GM23248 (cell line): ENCODE results near the gene G0S2. TPM values are rescaled to one million over a fixed set of nuclear protein-coding genes. Genes with fewer than 3 reads are reported as not detected.
"Not testable (repeated sequence)": the region's sequence is repeated elsewhere in the genome, so short reads cannot be mapped to it uniquely, and the experiment has no call there.

Experiments used
- DNase-seq: peaks from one replicate; pipeline ENCODE4 v3.0.0-alpha.2; 2015
- H2AFZ ChIP-seq: fragments of 200-600 bp; sonication (generic); 2 replicates; pipeline ENCODE4 v1.6.1; 2016; ENCODE audit warnings: antibody characterized with exemption
- H3F3A ChIP-seq: fragments of 200-600 bp; sonication (generic); 2 replicates; pipeline ENCODE4 v1.6.1; 2016; ENCODE audit warnings: mild to moderate bottlenecking, antibody characterized with exemption, mixed run types; ENCODE audit not compliant: insufficient read depth
- H3K27ac ChIP-seq: fragments of 200-600 bp; sonication (generic); 2 replicates; pipeline ENCODE4 v1.5.1; 2016; ENCODE audit warnings: mild to moderate bottlenecking
- H3K27me3 ChIP-seq: fragments of 200-600 bp; sonication (generic); replicated peaks from 2 replicates; pipeline ENCODE4 v1.6.1; 2016; ENCODE audit warnings: mild to moderate bottlenecking; ENCODE audit not compliant: insufficient read depth
- H3K36me3 ChIP-seq: fragments of 200-600 bp; sonication (generic); 2 replicates; pipeline ENCODE4 v1.6.1; 2016; ENCODE audit warnings: low read depth, mild to moderate bottlenecking
- H3K4me1 ChIP-seq: fragments of 200-600 bp; sonication (generic); 2 replicates; pipeline ENCODE4 v1.6.1; 2016; ENCODE audit warnings: mild to moderate bottlenecking; ENCODE audit not compliant: insufficient read depth
- H3K4me2 ChIP-seq: fragments of 200-600 bp; sonication (generic); one replicate; pipeline ENCODE4 v1.6.1; 2016; ENCODE audit warnings: mild to moderate bottlenecking; ENCODE audit not compliant: unreplicated experiment
- H3K4me3 ChIP-seq: fragments of 200-600 bp; sonication (generic); 2 replicates; pipeline ENCODE4 v1.5.1; 2016; ENCODE audit warnings: mild to moderate bottlenecking
- H3K79me2 ChIP-seq: fragments of 200-600 bp; sonication (generic); 2 replicates; pipeline ENCODE4 v1.6.1; 2016; ENCODE audit warnings: mild to moderate bottlenecking; ENCODE audit not compliant: insufficient read depth
- H3K9ac ChIP-seq: fragments of 200-600 bp; sonication (generic); 2 replicates; pipeline ENCODE4 v1.6.1; 2016; ENCODE audit warnings: mild to moderate bottlenecking
- H3K9me2 ChIP-seq: fragments of 200-600 bp; sonication (generic); 2 replicates; pipeline ENCODE4 v1.6.1; 2016; ENCODE audit warnings: mixed run types, mild to moderate bottlenecking, moderate library complexity; ENCODE audit not compliant: insufficient read depth
- H3K9me3 ChIP-seq: fragments of 200-600 bp; sonication (generic); one replicate; pipeline ENCODE4 v1.6.1; 2017; ENCODE audit warnings: low read depth
- H4K20me1 ChIP-seq: fragments of 200-600 bp; sonication (generic); 2 replicates; pipeline ENCODE4 v1.6.0; 2016; ENCODE audit not compliant: insufficient read depth
- EZH2 ChIP-seq: fragments of 200-600 bp; sonication (generic); IDR thresholded peaks from 2 replicates; pipeline ENCODE4 v1.6.1; 2018; ENCODE audit warnings: antibody characterized with exemption, mild to moderate bottlenecking; ENCODE audit not compliant: insufficient read depth, poor library complexity, severe bottlenecking
- EZH2phosphoT487 ChIP-seq: fragments of 200-600 bp; sonication (generic); IDR thresholded peaks from 2 replicates; pipeline ENCODE4 v1.6.1; 2018; ENCODE audit warnings: antibody characterized with exemption, moderate library complexity, mild to moderate bottlenecking, low read depth; ENCODE audit not compliant: insufficient read depth
- WGBS, 2 experiments: methylation state at CpG; one replicate each; pipeline ENCODE4 v1.1.6; 2015 to 2017; ENCODE audit warnings: low lambda C conversion rate in 2 of 2, low coverage in 1 of 2; ENCODE audit errors: missing lambda C conversion rate in 2 of 2; 5-methylcytosine and 5-hydroxymethylcytosine counted together
- in situ Hi-C: fragments of 300-500 bp; cut with MboI; formaldehyde crosslinking; loops from 2 replicates; pipeline ENCODE4 v1.15.0; 2020
- polyA plus RNA-seq: library from polyadenylated mRNA; unstranded; fragments of >200 nt; fragmentation: Nextera tagmentation; extraction: Ambion mirVana; gene quantifications from 2 replicates; pipeline ENCODE4 v1.2.1, GENCODE V29; 2016
- total RNA-seq: library from RNA; depleted of rRNA; stranded (reverse); fragments of >200 nt; shearing (Covaris generic); gene quantifications from 2 replicates; pipeline ENCODE4 v1.2.3, GENCODE V29; 2014

G0S2 gene
- total and polyA plus RNA-seq, 2 experiments from 2014 or later = 0.65 to 2.0 TPM

- Histone ChIP-seq H2AFZ (no peak overlapping the region), H3K9me2 (no peaks in the 10 kb centered on the region), H3K79me2 (no peaks in the 10 kb centered on the region), H3K4me2 (no peak overlapping the region), H3K27ac (no peak overlapping the region), H3K9ac (no peak overlapping the region), H3K4me3 (no peak overlapping the region), H3K36me3 (no peaks in the 10 kb centered on the region), H3K27me3 (peaks cover 24% of the 10 kb centered on the region), H3K4me1 (no peaks in the 10 kb centered on the region), H3K9me3 (no peaks in the 10 kb centered on the region), H4K20me1 (no peaks in the 10 kb centered on the region), H3F3A (no peaks in the 10 kb centered on the region)
- no peak for DNase-seq
- in situ Hi-C loops = no loop called here
- WGBS, 2 experiments = 50 to 67% methylated on average over 4 of the region's 4 CpGs
- no peak for TF ChIP-seq EZH2phosphoT487
- TF ChIP-seq EZH2 = no peak
These were observed 17.1 kb downstream of the G0S2 start for GRCh38 chr1:209692296-209692695.

GRCh38 chr1:209692745-209693504 lies 17.7 kb downstream of the G0S2 start:
- DNase-seq = peak; percentile 85
- in situ Hi-C loops = no loop called here
- Histone ChIP-seq H3K9me3 (no peaks in the 10 kb centered on the region), H3K36me3 (no peaks in the 10 kb centered on the region), H3K4me3 (no peak overlapping the region), H3K27ac (no peak overlapping the region), H4K20me1 (no peaks in the 10 kb centered on the region), H3K27me3 (peaks cover 27% of the 10 kb centered on the region), H3K79me2 (no peaks in the 10 kb centered on the region), H3K4me1 (no peaks in the 10 kb centered on the region), H3K4me2 (no peak overlapping the region), H3K9ac (no peak overlapping the region), H3K9me2 (no peaks in the 10 kb centered on the region), H3F3A (no peaks in the 10 kb centered on the region), H2AFZ (no peak overlapping the region)
- 4 to 7% methylated on average over 3 of the region's 3 CpGs for WGBS, 2 experiments
- TF ChIP-seq EZH2phosphoT487 = no peak
- TF ChIP-seq EZH2 = no peak

GRCh38 chr1:209696673-209697072 lies 21.5 kb downstream of the G0S2 start:
- in situ Hi-C loops = no loop called here

GRCh38 chr1:209697126-209697525 lies 21.9 kb downstream of the G0S2 start:
- no peak overlapping the region for H3K27ac ChIP-seq
- no peaks in the 10 kb centered on the region for H3K4me1 ChIP-seq
- no peaks in the 10 kb centered on the region for H3K36me3 ChIP-seq
- in situ Hi-C loops = no loop called here
- peaks cover 27% of the 10 kb centered on the region for H3K27me3 ChIP-seq
- H3K9me2 ChIP-seq = no peaks in the 10 kb centered on the region
- WGBS, 2 experiments = 43 to 50% methylated on average over 3 of the region's 3 CpGs
- H4K20me1 ChIP-seq = no peaks in the 10 kb centered on the region
- no peaks in the 10 kb centered on the region for H3K79me2 ChIP-seq
- no peak overlapping the region for H3K9ac ChIP-seq
- no peak overlapping the region for H2AFZ ChIP-seq
- H3K9me3 ChIP-seq = no peaks in the 10 kb centered on the region
- no peak overlapping the region for H3K4me3 ChIP-seq
- TF ChIP-seq EZH2 (no peak), EZH2phosphoT487 (no peak)
- no peak for DNase-seq
- H3K4me2 ChIP-seq = no peak overlapping the region
- no peaks in the 10 kb centered on the region for H3F3A ChIP-seq

More at GRCh38 chr1:209696673-209697072, 21.5 kb downstream of the G0S2 start:
- DNase-seq = no peak
- Histone ChIP-seq H3K36me3 (no peaks in the 10 kb centered on the region), H3K4me1 (no peaks in the 10 kb centered on the region), H3K4me2 (no peak overlapping the region), H3K27ac (no peak overlapping the region), H2AFZ (no peak overlapping the region), H3K9ac (no peak overlapping the region), H3K79me2 (no peaks in the 10 kb centered on the region), H3F3A (no peaks in the 10 kb centered on the region), H3K9me3 (no peaks in the 10 kb centered on the region), H3K27me3 (peaks cover 27% of the 10 kb centered on the region), H3K4me3 (no peak overlapping the region), H4K20me1 (no peaks in the 10 kb centered on the region), H3K9me2 (no peaks in the 10 kb centered on the region)
- no peak for TF ChIP-seq EZH2
- TF ChIP-seq EZH2phosphoT487 = no peak

GRCh38 chr1:209700686-209701085 lies 25.5 kb downstream of the G0S2 start:
- in situ Hi-C loops, H3K4me2 ChIP-seq, H3F3A ChIP-seq, H3K27ac ChIP-seq, H3K4me3 ChIP-seq, H3K4me1 ChIP-seq, H3K79me2 ChIP-seq, H3K9me2 ChIP-seq, H3K9me3 ChIP-seq, H3K9ac ChIP-seq, DNase-seq, H4K20me1 ChIP-seq, H2AFZ ChIP-seq, H3K36me3 ChIP-seq: not testable (repeated sequence)
- peaks cover 10% of the 10 kb centered on the region; the same call in 1 of the 2 replicates for H3K27me3 ChIP-seq
